ENCODE measurements around the gene FAM83D. TPM values are rescaled to one million over a fixed set of nuclear protein-coding genes. Genes with fewer than 3 reads are reported as not detected.

The FAM83D gene
- total RNA-seq, 2 donors from 2014 or later: 2.1 to 3.3 TPM

- DNase-seq: no peak
- no peak overlapping the region for H3K27ac Mint-ChIP-seq
- ATAC-seq: no peak
- peaks cover 11% of the 10 kb centered on the region for H3K4me1 Mint-ChIP-seq
- H3K27me3 Mint-ChIP-seq: no peaks in the 10 kb centered on the region
- no peaks in the 10 kb centered on the region for H3K9me3 ChIP-seq (ENCODE audit: control insufficient read depth, low read length, poor library complexity, severe bottlenecking)
- no peak overlapping the region for H3K4me3 Mint-ChIP-seq
- no peaks in the 10 kb centered on the region for H3K36me3 Mint-ChIP-seq (ENCODE audit: low read depth)
These were observed 6.4 kb downstream of the FAM83D start for GRCh38 chr20:38932457-38933120.

DNA sequence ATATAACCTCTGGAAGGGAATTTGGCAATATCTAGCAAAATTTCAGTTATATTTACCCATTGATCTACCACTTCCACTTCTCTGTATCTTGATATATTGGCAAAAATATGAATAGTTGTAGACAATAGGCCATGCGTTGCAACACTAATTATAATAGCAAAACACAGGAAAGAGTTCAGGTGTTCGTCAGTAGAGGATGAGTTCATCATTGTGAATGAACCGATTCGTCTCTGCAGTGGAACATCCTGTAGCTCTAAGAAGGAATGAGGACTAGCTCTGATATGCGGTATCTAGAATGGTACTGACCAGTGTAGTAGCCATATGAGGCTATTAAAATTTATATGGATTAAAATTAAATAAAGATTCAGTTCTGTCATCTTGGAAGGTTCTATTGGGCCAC is 8.3 kb downstream of the FAM83D start:
- Mint-ChIP-seq H3K36me3 (ENCODE audit: low read depth) (peaks cover 2% of the 10 kb centered on the region), H3K4me3 (no peak overlapping the region), H3K27me3 (no peaks in the 10 kb centered on the region), H3K4me1 (peaks cover 8% of the 10 kb centered on the region), H3K27ac (no peak overlapping the region)
- DNase-seq (no peak), ATAC-seq (no peak)
- H3K9me3 ChIP-seq (ENCODE audit: control insufficient read depth, low read length, poor library complexity, severe bottlenecking): no peaks in the 10 kb centered on the region

DNA sequence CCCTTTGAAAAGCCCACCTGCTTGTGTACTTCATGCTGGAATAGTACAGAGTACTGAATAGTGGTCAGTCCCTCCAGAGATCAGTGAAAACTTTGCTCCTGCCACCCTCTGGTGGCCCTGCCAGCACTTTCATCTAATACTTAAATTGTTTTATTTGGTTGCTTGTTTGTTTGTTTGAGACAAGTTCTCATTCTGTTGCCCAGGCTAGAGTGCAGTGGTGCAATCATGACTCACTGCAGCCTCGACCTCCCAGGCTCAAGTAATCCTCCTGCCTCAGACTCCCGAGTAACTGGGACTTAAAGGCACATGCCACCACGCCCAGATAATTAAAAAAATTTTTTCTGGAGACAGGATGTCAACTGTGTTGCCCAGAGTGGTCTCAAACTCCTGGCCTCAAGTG is 9.1 kb downstream of the FAM83D start:
- Mint-ChIP-seq H3K36me3 (ENCODE audit: low read depth) (peaks cover 2% of the 10 kb centered on the region), H3K27ac (no peak overlapping the region), H3K4me1 (peaks cover 6% of the 10 kb centered on the region), H3K4me3 (no peak overlapping the region), H3K27me3 (no peaks in the 10 kb centered on the region)
- no peaks in the 10 kb centered on the region for H3K9me3 ChIP-seq (ENCODE audit: control insufficient read depth, low read length, poor library complexity, severe bottlenecking)
- no peak for DNase-seq
- no peak for ATAC-seq

GRCh38 chr20:38935967-38936407 is 9.8 kb downstream of the FAM83D start:
- H3K9me3 ChIP-seq (ENCODE audit: control insufficient read depth, low read length, poor library complexity, severe bottlenecking): no peaks in the 10 kb centered on the region
- DNase-seq (no peak), ATAC-seq (no peak)
- no peaks in the 10 kb centered on the region for H3K27me3 Mint-ChIP-seq
- H3K4me3 Mint-ChIP-seq: no peak overlapping the region
- H3K27ac Mint-ChIP-seq: no peak overlapping the region
- peaks cover 2% of the 10 kb centered on the region for H3K36me3 Mint-ChIP-seq (ENCODE audit: low read depth)
- H3K4me1 Mint-ChIP-seq: peaks cover 6% of the 10 kb centered on the region

- Mint-ChIP-seq H3K4me3 (no peak overlapping the region), H3K36me3 (ENCODE audit: low read depth) (peaks cover 2% of the 10 kb centered on the region), H3K27ac (no peak overlapping the region), H3K27me3 (no peaks in the 10 kb centered on the region), H3K4me1 (peaks cover 6% of the 10 kb centered on the region)
- DNase-seq: no peak
- ATAC-seq: no peak
- no peaks in the 10 kb centered on the region for H3K9me3 ChIP-seq (ENCODE audit: control insufficient read depth, low read length, poor library complexity, severe bottlenecking)
These were observed 10.8 kb downstream of the FAM83D start for GRCh38 chr20:38937000-38937399.

- Mint-ChIP-seq H3K4me1 (peaks cover 6% of the 10 kb centered on the region), H3K27ac (no peak overlapping the region), H3K36me3 (ENCODE audit: low read depth) (peaks cover 2% of the 10 kb centered on the region), H3K4me3 (no peak overlapping the region), H3K27me3 (no peaks in the 10 kb centered on the region)
- ATAC-seq: no peak
- DNase-seq: no peak
- H3K9me3 ChIP-seq (ENCODE audit: control insufficient read depth, low read length, poor library complexity, severe bottlenecking): no peaks in the 10 kb centered on the region
These were observed 11.8 kb downstream of the FAM83D start for GRCh38 chr20:38937978-38938473.

- Mint-ChIP-seq H3K36me3 (ENCODE audit: low read depth) (peaks cover 2% of the 10 kb centered on the region), H3K27me3 (no peaks in the 10 kb centered on the region), H3K27ac (no peak overlapping the region), H3K4me1 (peaks cover 6% of the 10 kb centered on the region), H3K4me3 (no peak overlapping the region)
- H3K9me3 ChIP-seq (ENCODE audit: control insufficient read depth, low read length, poor library complexity, severe bottlenecking): no peaks in the 10 kb centered on the region
- DNase-seq: no peak
- ATAC-seq: no peak
These were observed 13.5 kb downstream of the FAM83D start for GRCh38 chr20:38939686-38940085.

DNA sequence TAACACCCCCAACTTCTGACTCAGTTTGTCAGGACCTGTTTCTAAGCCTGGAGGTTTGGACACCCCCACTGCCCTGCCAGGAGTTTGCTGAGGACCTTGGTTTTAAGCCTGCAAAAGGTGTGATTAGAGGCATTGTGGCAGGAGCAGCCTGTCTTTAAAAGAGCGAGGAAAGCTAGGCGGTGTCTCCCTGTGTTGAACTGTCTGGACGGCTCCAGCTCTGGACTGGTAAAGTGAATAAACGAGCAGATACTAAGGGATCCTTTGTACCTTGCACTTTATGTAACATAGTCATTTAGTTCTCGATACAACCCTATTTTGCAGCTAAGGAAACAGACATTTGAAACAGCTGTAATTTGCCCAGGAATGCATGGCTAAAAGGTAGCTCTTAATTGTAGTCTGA is 14.4 kb downstream of the FAM83D start:
- Mint-ChIP-seq H3K4me3 (no peak overlapping the region), H3K36me3 (ENCODE audit: low read depth) (peaks cover 2% of the 10 kb centered on the region), H3K27me3 (no peaks in the 10 kb centered on the region), H3K27ac (no peak overlapping the region), H3K4me1 (peaks cover 6% of the 10 kb centered on the region)
- H3K9me3 ChIP-seq (ENCODE audit: control insufficient read depth, low read length, poor library complexity, severe bottlenecking): no peaks in the 10 kb centered on the region
- ATAC-seq: no peak
- no peak for DNase-seq

DNA sequence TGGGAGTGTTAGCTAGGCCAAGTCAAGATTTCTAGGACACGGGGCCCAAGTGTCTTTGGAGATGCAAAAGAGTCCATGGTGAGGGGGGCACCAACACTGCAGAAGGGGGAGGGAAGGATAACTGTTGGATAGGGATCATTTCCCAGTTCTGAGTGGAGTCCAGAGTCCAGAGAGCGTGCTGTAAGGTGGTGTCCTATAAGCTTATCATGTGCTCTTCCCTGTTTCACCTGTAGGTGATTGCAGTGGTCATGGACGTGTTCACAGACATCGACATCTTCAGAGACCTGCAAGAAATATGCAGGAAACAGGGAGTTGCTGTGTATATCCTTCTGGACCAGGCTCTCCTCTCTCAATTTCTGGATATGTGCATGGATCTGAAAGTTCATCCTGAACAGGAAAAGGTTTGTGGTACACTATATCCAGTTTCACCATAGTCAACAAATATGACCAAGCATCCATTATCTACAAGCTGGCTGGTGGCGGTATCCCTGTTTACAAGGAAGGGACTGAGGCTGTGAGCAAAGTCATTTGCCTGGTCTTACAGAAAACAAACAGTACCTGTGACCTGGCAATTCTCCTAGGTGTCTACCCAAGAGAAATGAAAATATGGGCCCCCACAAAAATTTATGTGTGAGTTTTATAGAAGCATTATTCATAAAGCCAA is 15.6 kb downstream of the FAM83D start:
- no peak overlapping the region for H3K27ac Mint-ChIP-seq
- ATAC-seq (no peak), DNase-seq (no peak)
- no peaks in the 10 kb centered on the region for H3K9me3 ChIP-seq (ENCODE audit: control insufficient read depth, low read length, poor library complexity, severe bottlenecking)
- no peaks in the 10 kb centered on the region for H3K27me3 Mint-ChIP-seq
- H3K4me1 Mint-ChIP-seq: peaks cover 6% of the 10 kb centered on the region
- H3K36me3 Mint-ChIP-seq (ENCODE audit: low read depth): peaks cover 2% of the 10 kb centered on the region
- no peak overlapping the region for H3K4me3 Mint-ChIP-seq

- peak overlapping the region; percentile 41 for H3K27ac Mint-ChIP-seq
- no peak overlapping the region for H3K4me3 Mint-ChIP-seq
- no peaks in the 10 kb centered on the region for H3K4me1 Mint-ChIP-seq
- no peaks in the 10 kb centered on the region for H3K36me3 Mint-ChIP-seq (ENCODE audit: low read depth)
- no peak for DNase-seq
- no peaks in the 10 kb centered on the region for H3K9me3 ChIP-seq (ENCODE audit: control insufficient read depth, low read length, poor library complexity, severe bottlenecking)
- ATAC-seq: no peak
- no peaks in the 10 kb centered on the region for H3K27me3 Mint-ChIP-seq
These were observed 18.8 kb downstream of the FAM83D start for GRCh38 chr20:38945012-38945411.

DNA sequence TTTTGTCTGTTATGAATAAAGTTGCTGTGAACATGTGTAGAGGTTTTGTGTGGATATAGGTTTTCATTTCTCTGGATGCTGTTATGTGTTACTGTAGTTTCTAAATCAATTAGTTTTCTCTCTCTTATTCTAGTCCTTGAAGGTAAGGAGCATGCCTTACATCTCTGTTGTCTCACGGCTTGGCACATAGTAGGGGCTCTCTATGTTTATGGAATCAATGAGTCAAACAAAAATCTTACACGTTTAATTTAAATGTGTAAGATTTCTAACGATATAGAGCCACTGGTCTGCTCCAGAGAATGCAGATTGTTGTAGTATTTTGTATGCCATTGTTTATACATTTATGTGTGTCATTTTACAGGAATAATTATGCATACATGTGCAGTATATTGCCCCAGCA is 20.6 kb downstream of the FAM83D start:
- no peaks in the 10 kb centered on the region for H3K9me3 ChIP-seq (ENCODE audit: control insufficient read depth, low read length, poor library complexity, severe bottlenecking)
- Mint-ChIP-seq H3K27ac (no peak overlapping the region), H3K4me3 (no peak overlapping the region), H3K27me3 (no peaks in the 10 kb centered on the region), H3K4me1 (no peaks in the 10 kb centered on the region), H3K36me3 (ENCODE audit: low read depth) (no peaks in the 10 kb centered on the region)
- no peak for ATAC-seq
- DNase-seq: no peak

DNA sequence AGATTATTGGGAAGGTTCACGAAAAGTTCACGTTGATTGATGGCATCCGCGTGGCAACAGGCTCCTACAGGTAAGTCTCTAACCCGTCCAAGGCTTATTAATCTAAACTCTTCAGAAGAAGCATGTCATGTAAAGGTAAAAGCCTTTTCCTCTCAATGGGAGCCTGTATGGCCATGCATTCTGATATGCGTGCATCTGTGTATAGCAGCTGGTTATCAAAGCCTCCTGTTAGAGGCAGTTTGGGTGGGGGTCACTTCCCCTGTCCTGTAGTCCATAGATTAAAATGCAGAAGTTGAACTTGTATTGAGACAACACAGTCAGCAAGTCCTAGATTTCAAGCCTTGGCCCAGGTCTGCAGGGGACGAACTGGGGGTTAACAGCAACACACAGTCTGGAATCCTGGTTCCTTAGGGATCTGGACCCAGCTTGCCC is 21.7 kb downstream of the FAM83D start:
- Mint-ChIP-seq H3K36me3 (ENCODE audit: low read depth) (no peaks in the 10 kb centered on the region), H3K4me3 (no peak overlapping the region), H3K27me3 (no peaks in the 10 kb centered on the region), H3K27ac (no peak overlapping the region), H3K4me1 (no peaks in the 10 kb centered on the region)
- no peaks in the 10 kb centered on the region for H3K9me3 ChIP-seq (ENCODE audit: control insufficient read depth, low read length, poor library complexity, severe bottlenecking)
- no peak for ATAC-seq
- DNase-seq: no peak

DNA sequence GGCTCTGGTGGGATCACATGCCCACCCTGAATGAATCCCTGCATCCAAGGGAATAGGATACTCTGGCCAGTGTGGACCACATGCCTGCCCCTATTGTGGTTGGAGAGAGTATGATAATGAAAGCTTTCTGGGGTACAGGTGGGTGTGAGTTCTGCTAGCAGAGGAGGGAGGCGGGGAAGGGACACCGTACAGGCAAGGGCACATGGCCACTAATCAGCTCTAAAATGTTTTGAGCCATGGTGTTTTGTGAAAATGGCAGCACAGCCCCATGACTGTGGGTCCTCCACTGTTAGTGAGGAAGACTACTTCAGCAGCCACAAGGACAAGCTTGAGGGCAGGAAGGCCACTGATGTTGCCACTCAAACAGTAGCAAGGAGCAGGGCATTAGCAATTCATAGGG is 24.0 kb downstream of the FAM83D start:
- H3K4me1 Mint-ChIP-seq: no peaks in the 10 kb centered on the region
- H3K9me3 ChIP-seq (ENCODE audit: control insufficient read depth, low read length, poor library complexity, severe bottlenecking): no peaks in the 10 kb centered on the region
- no peaks in the 10 kb centered on the region for H3K36me3 Mint-ChIP-seq (ENCODE audit: low read depth)
- no peak overlapping the region for H3K4me3 Mint-ChIP-seq
- H3K27me3 Mint-ChIP-seq: no peaks in the 10 kb centered on the region
- no peak overlapping the region for H3K27ac Mint-ChIP-seq
- ATAC-seq: no peak
- no peak for DNase-seq

DNA sequence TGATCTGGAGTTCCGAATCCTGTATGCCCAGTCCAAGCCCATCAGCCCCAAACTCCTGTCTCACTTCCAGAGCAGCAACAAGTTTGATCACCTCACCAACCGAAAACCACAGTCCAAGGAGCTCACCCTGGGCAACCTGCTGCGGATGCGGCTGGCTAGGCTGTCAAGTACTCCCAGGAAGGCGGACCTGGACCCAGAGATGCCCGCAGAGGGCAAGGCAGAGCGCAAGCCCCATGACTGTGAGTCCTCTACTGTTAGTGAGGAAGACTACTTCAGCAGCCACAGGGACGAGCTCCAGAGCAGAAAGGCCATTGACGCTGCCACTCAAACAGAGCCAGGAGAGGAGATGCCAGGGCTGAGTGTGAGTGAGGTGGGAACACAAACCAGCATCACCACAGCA is 25.4 kb downstream of the FAM83D start:
- ATAC-seq (no peak), DNase-seq (no peak)
- no peaks in the 10 kb centered on the region for H3K36me3 Mint-ChIP-seq (ENCODE audit: low read depth)
- no peaks in the 10 kb centered on the region for H3K4me1 Mint-ChIP-seq
- H3K4me3 Mint-ChIP-seq: no peak overlapping the region
- H3K27ac Mint-ChIP-seq: no peak overlapping the region
- H3K9me3 ChIP-seq (ENCODE audit: control insufficient read depth, low read length, poor library complexity, severe bottlenecking): no peaks in the 10 kb centered on the region
- H3K27me3 Mint-ChIP-seq: no peaks in the 10 kb centered on the region
